ENCODE results near the gene CARD9. TPM values are rescaled to one million over a fixed set of nuclear protein-coding genes. Genes with fewer than 3 reads are reported as not detected.

CARD9 gene
- total and polyA plus RNA-seq, 2 of the 4 experiments (the other 2 are of a cell fraction) = 0.36 to 1.9 TPM

DNA sequence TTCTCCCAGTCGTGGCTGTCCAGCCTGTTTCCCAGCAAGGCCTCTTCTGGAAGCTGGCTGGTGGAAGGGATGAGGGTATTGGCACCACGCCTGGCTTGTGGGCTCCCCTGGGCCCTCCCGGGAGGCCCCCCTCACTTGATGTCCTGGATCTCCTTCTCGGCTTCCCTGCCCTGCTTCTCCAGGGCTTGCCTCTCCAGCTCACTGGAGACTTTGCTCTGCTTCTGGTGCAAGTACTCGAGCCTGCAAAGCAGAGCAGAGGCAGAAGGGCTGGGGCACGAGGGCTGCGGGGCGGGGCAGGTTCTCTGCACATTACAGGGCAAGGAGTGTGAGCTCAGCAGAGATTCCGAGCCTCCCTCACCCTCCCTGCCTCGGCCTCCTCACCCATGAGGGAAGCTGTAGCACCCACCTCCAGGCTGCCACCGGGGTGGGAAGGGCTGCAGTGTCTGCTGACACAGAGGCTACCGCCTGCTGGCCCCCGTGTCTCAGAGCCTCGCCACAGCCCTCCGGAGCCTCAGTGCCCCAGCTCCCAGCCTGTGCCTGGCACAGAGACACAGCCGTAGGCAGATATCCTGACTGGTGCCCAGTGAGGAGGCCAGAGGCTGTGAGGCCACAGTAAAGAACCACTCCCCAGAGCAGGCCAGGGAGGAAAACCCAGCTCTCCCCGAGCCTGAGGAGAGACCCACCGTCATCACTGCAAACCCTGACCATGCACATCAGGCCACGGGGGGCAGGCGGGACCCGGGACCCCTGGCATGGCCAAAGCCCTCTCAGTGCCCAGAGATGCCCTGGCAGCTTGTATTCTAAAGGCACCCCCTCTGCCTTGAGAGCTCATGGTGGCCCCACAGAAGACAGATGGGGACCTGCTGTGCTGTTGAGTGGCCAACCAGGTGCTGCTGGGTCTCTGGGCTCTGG lies 19.3 kb upstream of the CARD9 start:
- Histone ChIP-seq H3K27me3 (ENCODE audit: control insufficient read depth, insufficient read depth, low read length) (no peaks in the 10 kb centered on the region), H3K23ac (ENCODE audit: low read depth, low read length) (no peak overlapping the region), H3K4ac (ENCODE audit: low read depth, low read length) (no peak overlapping the region), H3K9ac (ENCODE audit: low read depth, low read length) (no peak overlapping the region), H3K79me1 (ENCODE audit: low read depth in 1 of 2, low read length in 2 of 2) (peaks cover 14 to 18% of the 10 kb centered on the region in 2 experiments), H4K91ac (ENCODE audit: insufficient read depth, low read depth, low read length) (no peak overlapping the region), H3K9me3 (ENCODE audit: control insufficient read depth, insufficient read depth, low read length) (no peaks in the 10 kb centered on the region), H3K4me2 (ENCODE audit: low read depth, low read length) (no peak overlapping the region), H3K14ac (replicated peaks; ENCODE audit: low read depth, low read length) (no peak overlapping the region), H3K18ac (ENCODE audit: low read depth, low read length) (no peak overlapping the region), H2BK15ac (ENCODE audit: low read depth, low read length) (no peak overlapping the region), H4K8ac (ENCODE audit: low read depth in 2 of 2, low read length in 2 of 2) (no peak overlapping the region), H2BK120ac (ENCODE audit: low read depth, low read length) (no peak overlapping the region), H2AK5ac (ENCODE audit: low read depth, low read length) (no peak overlapping the region), H4K20me1 (ENCODE audit: insufficient read depth, low read length) (peaks cover 3% of the 10 kb centered on the region; the same call in 1 of the 2 replicates), H3K4me1 (ENCODE audit: control insufficient read depth, insufficient read depth, low read length) (no peaks in the 10 kb centered on the region), H3K56ac (ENCODE audit: extremely low read depth, insufficient read depth, low read length) (no peak overlapping the region), H3K27ac (ENCODE audit: insufficient read depth, low read length) (no peak overlapping the region), H3K4me3 (ENCODE audit: insufficient read depth, low read depth, low read length) (no peak overlapping the region), H2BK20ac (ENCODE audit: low read depth, low read length) (no peak overlapping the region), H2AFZ (replicated peaks; ENCODE audit: low read length, poor library complexity) (no peak overlapping the region), H4K5ac (ENCODE audit: low read depth, low read length) (no peak overlapping the region), H3K9me1 (ENCODE audit: insufficient read depth, low read length) (no peaks in the 10 kb centered on the region), H2AK9ac (replicated peaks; ENCODE audit: low read depth, low read length, poor library complexity) (no peak overlapping the region), H3K36me3 (ENCODE audit: control insufficient read depth, insufficient read depth, low read length) (peaks cover 74% of the 10 kb centered on the region), H2BK5ac (ENCODE audit: low read depth, low read length, poor library complexity, severe bottlenecking) (no peak overlapping the region)
- WGBS, 2 experiments (ENCODE audit: extremely low coverage in 2 of 2, insufficient read length in 1 of 2) = 89% methylated on average over 9 of the region's 21 CpGs; no CpG with 5 or more reads in 1 of the 2 experiments
- ATAC-seq (ENCODE audit: low read depth) (no peak), DNase-seq (no peak)
- intact Hi-C loops (cut with micrococcal nuclease) = no loop called here
- dilution Hi-C loops (cut with HindIII; ENCODE audit: low sequenced_read_pairs, unreplicated experiment) = no loop called here
- POLR2A ChIA-PET (ENCODE audit: unreplicated experiment) = no interaction called here
- TF ChIP-seq SMC3 (IDR thresholded peaks at IDR 0.05; ENCODE audit: low read depth, low read length) (no peak), CEBPB (IDR thresholded peaks at IDR 0.05; ENCODE audit: low read depth, low read length) (no peak), RAD21 (IDR thresholded peaks at IDR 0.05; ENCODE audit: low read length) (no peak), RCOR1 (IDR thresholded peaks at IDR 0.05; ENCODE audit: insufficient replicate concordance, low read length) (no peak), FOS (IDR thresholded peaks at IDR 0.05; ENCODE audit: low read depth, low read length) (no peak), MAZ (IDR thresholded peaks at IDR 0.05; ENCODE audit: borderline replicate concordance, low read depth, low read length) (no peak), BHLHE40 (IDR thresholded peaks at IDR 0.05; ENCODE audit: low read depth, low read length) (no peak), POLR2A (IDR thresholded peaks at IDR 0.05; ENCODE audit: low read depth, low read length) (no peak)
- TF ChIP-seq, protein P1, sequence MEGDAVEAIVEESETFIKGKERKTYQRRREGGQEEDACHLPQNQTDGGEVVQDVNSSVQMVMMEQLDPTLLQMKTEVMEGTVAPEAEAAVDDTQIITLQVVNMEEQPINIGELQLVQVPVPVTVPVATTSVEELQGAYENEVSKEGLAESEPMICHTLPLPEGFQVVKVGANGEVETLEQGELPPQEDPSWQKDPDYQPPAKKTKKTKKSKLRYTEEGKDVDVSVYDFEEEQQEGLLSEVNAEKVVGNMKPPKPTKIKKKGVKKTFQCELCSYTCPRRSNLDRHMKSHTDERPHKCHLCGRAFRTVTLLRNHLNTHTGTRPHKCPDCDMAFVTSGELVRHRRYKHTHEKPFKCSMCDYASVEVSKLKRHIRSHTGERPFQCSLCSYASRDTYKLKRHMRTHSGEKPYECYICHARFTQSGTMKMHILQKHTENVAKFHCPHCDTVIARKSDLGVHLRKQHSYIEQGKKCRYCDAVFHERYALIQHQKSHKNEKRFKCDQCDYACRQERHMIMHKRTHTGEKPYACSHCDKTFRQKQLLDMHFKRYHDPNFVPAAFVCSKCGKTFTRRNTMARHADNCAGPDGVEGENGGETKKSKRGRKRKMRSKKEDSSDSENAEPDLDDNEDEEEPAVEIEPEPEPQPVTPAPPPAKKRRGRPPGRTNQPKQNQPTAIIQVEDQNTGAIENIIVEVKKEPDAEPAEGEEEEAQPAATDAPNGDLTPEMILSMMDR (conservative IDR thresholded peaks at IDR 0.05; ENCODE audit: low read depth, low read length) = no peak
- TF ChIP-seq, protein P2, sequence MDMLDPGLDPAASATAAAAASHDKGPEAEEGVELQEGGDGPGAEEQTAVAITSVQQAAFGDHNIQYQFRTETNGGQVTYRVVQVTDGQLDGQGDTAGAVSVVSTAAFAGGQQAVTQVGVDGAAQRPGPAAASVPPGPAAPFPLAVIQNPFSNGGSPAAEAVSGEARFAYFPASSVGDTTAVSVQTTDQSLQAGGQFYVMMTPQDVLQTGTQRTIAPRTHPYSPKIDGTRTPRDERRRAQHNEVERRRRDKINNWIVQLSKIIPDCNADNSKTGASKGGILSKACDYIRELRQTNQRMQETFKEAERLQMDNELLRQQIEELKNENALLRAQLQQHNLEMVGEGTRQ (IDR thresholded peaks at IDR 0.05; ENCODE audit: low read depth, low read length) = no peak
- TF ChIP-seq, protein P3, sequence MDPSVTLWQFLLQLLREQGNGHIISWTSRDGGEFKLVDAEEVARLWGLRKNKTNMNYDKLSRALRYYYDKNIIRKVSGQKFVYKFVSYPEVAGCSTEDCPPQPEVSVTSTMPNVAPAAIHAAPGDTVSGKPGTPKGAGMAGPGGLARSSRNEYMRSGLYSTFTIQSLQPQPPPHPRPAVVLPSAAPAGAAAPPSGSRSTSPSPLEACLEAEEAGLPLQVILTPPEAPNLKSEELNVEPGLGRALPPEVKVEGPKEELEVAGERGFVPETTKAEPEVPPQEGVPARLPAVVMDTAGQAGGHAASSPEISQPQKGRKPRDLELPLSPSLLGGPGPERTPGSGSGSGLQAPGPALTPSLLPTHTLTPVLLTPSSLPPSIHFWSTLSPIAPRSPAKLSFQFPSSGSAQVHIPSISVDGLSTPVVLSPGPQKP (IDR thresholded peaks at IDR 0.05; ENCODE audit: borderline replicate concordance, low read depth, low read length) = no peak
- CTCF ChIA-PET = no interaction called here
- BruUV-seq (replicated peaks) = no TSS peak
- in situ Hi-C loops (cut with MboI; ENCODE audit: low sequenced_read_pairs) = no loop called here

Measured in IMR-90 (cell line).